ENCODE data around the gene LARGE1.

LARGE1 gene

GRCh38 chr22:33688903-33689302, 231.4 kb downstream of the LARGE1 start:
- H3K9ac ChIP-seq (ENCODE audit: low read length) = no peak overlapping the region
- H3K27me3 ChIP-seq (ENCODE audit: insufficient read depth, low read length) = no peaks in the 10 kb centered on the region
- H3K4me2 ChIP-seq (ENCODE audit: low read length) = no peak overlapping the region
- H4K20me1 ChIP-seq (ENCODE audit: insufficient read depth, low read length) = no peaks in the 10 kb centered on the region
- H3K4me3 ChIP-seq (ENCODE audit: low read depth, low read length, poor library complexity, severe bottlenecking) = no peak overlapping the region
- no peaks in the 10 kb centered on the region for H3K4me1 ChIP-seq (ENCODE audit: insufficient read depth, low read length, severe bottlenecking)
- H3K36me3 ChIP-seq (ENCODE audit: insufficient read depth, low read length) = no peaks in the 10 kb centered on the region
- H2AFZ ChIP-seq (ENCODE audit: low read length) = no peak overlapping the region
- no peaks in the 10 kb centered on the region for H3F3A ChIP-seq (ENCODE audit: insufficient read depth, low read length)
- TF ChIP-seq EZH2 (IDR thresholded peaks at IDR 0.05; ENCODE audit: borderline replicate concordance, low read length) (no peak), CTCF (IDR thresholded peaks at IDR 0.05; ENCODE audit: low read length) (no peak)
- no peaks in the 10 kb centered on the region for H3K9me3 ChIP-seq (ENCODE audit: low read length)
- H3K27ac ChIP-seq (ENCODE audit: low read depth, low read length, poor library complexity, severe bottlenecking) = no peak overlapping the region
- H3K9me2 ChIP-seq (ENCODE audit: low read depth, low read length) = no peaks in the 10 kb centered on the region
- no peaks in the 10 kb centered on the region for H3K79me2 ChIP-seq (ENCODE audit: insufficient read depth, low read length)

GRCh38 chr22:33687464-33687863, 232.8 kb downstream of the LARGE1 start:
- Histone ChIP-seq H3K4me2 (ENCODE audit: low read length) (no peak overlapping the region), H3K9me2 (ENCODE audit: low read depth, low read length) (no peaks in the 10 kb centered on the region), H2AFZ (ENCODE audit: low read length) (no peak overlapping the region), H3K36me3 (ENCODE audit: insufficient read depth, low read length) (no peaks in the 10 kb centered on the region), H3K9ac (ENCODE audit: low read length) (no peak overlapping the region), H3K79me2 (ENCODE audit: insufficient read depth, low read length) (no peaks in the 10 kb centered on the region), H3K27ac (ENCODE audit: low read depth, low read length, poor library complexity, severe bottlenecking) (no peak overlapping the region), H4K20me1 (ENCODE audit: insufficient read depth, low read length) (no peaks in the 10 kb centered on the region), H3K27me3 (ENCODE audit: insufficient read depth, low read length) (no peaks in the 10 kb centered on the region), H3K4me1 (ENCODE audit: insufficient read depth, low read length, severe bottlenecking) (no peaks in the 10 kb centered on the region), H3K4me3 (ENCODE audit: low read depth, low read length, poor library complexity, severe bottlenecking) (no peak overlapping the region), H3F3A (ENCODE audit: insufficient read depth, low read length) (no peaks in the 10 kb centered on the region), H3K9me3 (ENCODE audit: low read length) (no peaks in the 10 kb centered on the region)
- TF ChIP-seq CTCF (IDR thresholded peaks at IDR 0.05; ENCODE audit: low read length) = no peak
- TF ChIP-seq EZH2 (IDR thresholded peaks at IDR 0.05; ENCODE audit: borderline replicate concordance, low read length) = no peak

GRCh38 chr22:33684087-33684486, 236.2 kb downstream of the LARGE1 start:
- no peaks in the 10 kb centered on the region for H3K9me3 ChIP-seq (ENCODE audit: low read length)
- no peaks in the 10 kb centered on the region for H3K4me1 ChIP-seq (ENCODE audit: insufficient read depth, low read length, severe bottlenecking)
- no peak overlapping the region for H2AFZ ChIP-seq (ENCODE audit: low read length)
- no peaks in the 10 kb centered on the region for H3K79me2 ChIP-seq (ENCODE audit: insufficient read depth, low read length)
- no peaks in the 10 kb centered on the region for H3K27me3 ChIP-seq (ENCODE audit: insufficient read depth, low read length)
- no peaks in the 10 kb centered on the region for H3F3A ChIP-seq (ENCODE audit: insufficient read depth, low read length)
- H4K20me1 ChIP-seq (ENCODE audit: insufficient read depth, low read length) = no peaks in the 10 kb centered on the region
- no peak overlapping the region for H3K4me2 ChIP-seq (ENCODE audit: low read length)
- TF ChIP-seq EZH2 (IDR thresholded peaks at IDR 0.05; ENCODE audit: borderline replicate concordance, low read length) (no peak), CTCF (IDR thresholded peaks at IDR 0.05; ENCODE audit: low read length) (no peak)
- no peak overlapping the region for H3K9ac ChIP-seq (ENCODE audit: low read length)
- no peaks in the 10 kb centered on the region for H3K9me2 ChIP-seq (ENCODE audit: low read depth, low read length)
- H3K36me3 ChIP-seq (ENCODE audit: insufficient read depth, low read length) = no peaks in the 10 kb centered on the region
- H3K4me3 ChIP-seq (ENCODE audit: low read depth, low read length, poor library complexity, severe bottlenecking) = no peak overlapping the region
- H3K27ac ChIP-seq (ENCODE audit: low read depth, low read length, poor library complexity, severe bottlenecking) = no peak overlapping the region
